ENCODE measurements around the gene TUBB3. TPM values are rescaled to one million over a fixed set of nuclear protein-coding genes. Genes with fewer than 3 reads are reported as not detected.

TUBB3 gene
- total and polyA plus RNA-seq, 2 of the 8 experiments (the other 6 are each of a cell fraction or from before 2014, with no cell fraction given): 275 to 393 TPM

DNA sequence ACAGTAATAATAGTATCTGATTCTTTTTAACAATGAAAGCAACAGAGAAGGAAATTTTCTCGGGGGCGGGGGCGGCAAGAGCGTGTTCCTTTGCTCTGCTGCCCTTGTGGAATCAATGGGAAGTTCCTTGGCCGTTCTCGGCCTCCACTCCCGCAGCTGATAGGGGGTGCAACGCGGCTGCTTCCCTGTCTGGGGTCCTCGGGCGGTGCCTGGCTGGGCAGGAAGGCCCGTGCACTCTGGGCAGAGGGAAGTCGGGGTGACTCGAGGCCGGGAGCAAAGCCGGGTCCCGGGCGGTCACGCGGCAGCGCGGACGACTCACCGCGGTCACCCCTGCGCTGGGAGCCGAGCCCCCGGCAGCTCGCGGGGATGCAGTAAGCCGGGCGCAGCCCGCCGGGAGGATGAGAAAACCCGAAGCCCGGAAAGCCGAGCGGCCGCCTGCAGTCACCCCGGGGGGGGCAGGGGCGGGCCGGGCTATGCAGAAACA lies 2.5 kb downstream of the TUBB3 start:
- CTCF ChIA-PET (ENCODE audit: partially characterized antibody): interaction anchor here (0.6 to 8.7 kb wide), 4 partner anchors 16 to 225 kb away, joined by 3 to 70 read pairs (median 6); partner anchors contain the start of gene DEF8
- no peak overlapping the region for H3K27ac ChIP-seq (ENCODE audit: low read depth, low read length)
- H3K14ac ChIP-seq (ENCODE audit: insufficient read length): no peak overlapping the region
- no peak overlapping the region for H2BK20ac ChIP-seq (ENCODE audit: low read length)
- peaks cover 22% of the 10 kb centered on the region for H3K23me2 ChIP-seq (ENCODE audit: low read depth, low read length)
- no peak overlapping the region for H3K23ac ChIP-seq (ENCODE audit: insufficient read length)
- peaks cover 0 to 6% (median 0%) of the 10 kb centered on the region in 4 experiments; a peak in 1 of 8 replicates for H3K36me3 ChIP-seq (ENCODE audit: control insufficient read depth in 2 of 4, insufficient read depth in 4 of 4, low read length in 3 of 4)
- H2BK120ac ChIP-seq (replicated peaks; ENCODE audit: low read depth, low read length): no peak overlapping the region
- FAIRE-seq (no peak), DNase-seq (ENCODE audit: low read depth in 1 of 2, low spot score in 2 of 2) (no peak)
- peak overlapping the region; percentile 77 to 82 for H3K4me2 ChIP-seq (ENCODE audit: insufficient read depth in 1 of 2, low read depth in 2 of 2, low read length in 2 of 2)
- peak overlapping the region in 1 of 4 experiments; percentile 36; a peak in 3 of 7 replicates for H3K9ac ChIP-seq (replicated peaks in 1 of 4; ENCODE audit: extremely low read depth in 1 of 4, low read depth in 3 of 4, low read length in 3 of 4)
- H2BK12ac ChIP-seq (ENCODE audit: low read depth, low read length): no peak overlapping the region
- H4K91ac ChIP-seq (replicated peaks; ENCODE audit: insufficient read length, low read length): no peak overlapping the region
- H3K4me1 ChIP-seq (replicated peaks in 1 of 4; ENCODE audit: control insufficient read depth in 3 of 4, insufficient read depth in 4 of 4, low read length in 3 of 4): peaks cover 0 to 29% (median 17%) of the 10 kb centered on the region in 4 experiments; a peak in 6 of 7 replicates
- H4K20me1 ChIP-seq (replicated peaks in 1 of 2; ENCODE audit: control insufficient read depth in 1 of 2, insufficient read depth in 2 of 2, low read length in 2 of 2): peaks cover 5 to 14% of the 10 kb centered on the region in 2 experiments
- H3K9me3 ChIP-seq (ENCODE audit: insufficient read depth in 2 of 2, low read depth in 1 of 2, low read length in 1 of 2): no peaks in the 10 kb centered on the region
- no peak overlapping the region for H2BK5ac ChIP-seq (ENCODE audit: low read depth, low read length)
- H3K4me3 ChIP-seq (ENCODE audit: extremely low read depth in 1 of 4, insufficient read depth in 2 of 4, low read depth in 3 of 4, low read length in 4 of 4): peak overlapping the region; percentile 48 to 95 (median 65)
- H3K18ac ChIP-seq (ENCODE audit: extremely low read depth, low read length): no peak overlapping the region; the same call in 1 of the 2 replicates
- no peak overlapping the region for H3K56ac ChIP-seq (replicated peaks; ENCODE audit: insufficient read length, low read depth, low read length)
- 2% methylated on average over 36 of the region's 42 CpGs; no CpG with 5 or more reads in 1 of the 2 experiments for WGBS, 2 experiments (ENCODE audit: extremely low coverage in 1 of 2, insufficient coverage in 1 of 2, insufficient read length in 1 of 2, insufficient replicate concordance in 2 of 2, low coverage in 1 of 2, low lambda C conversion rate in 2 of 2, missing lambda C conversion rate in 1 of 2)
- no peak overlapping the region for H2BK15ac ChIP-seq (ENCODE audit: low read length)
- TF ChIP-seq EP300 (IDR thresholded peaks at IDR 0.05; ENCODE audit: borderline replicate concordance in 1 of 2, low read depth in 2 of 2, low read length in 2 of 2) (no peak), SRF (IDR thresholded peaks at IDR 0.05; ENCODE audit: low read depth, low read length) (no peak), CTCF (IDR thresholded peaks at IDR 0.05; ENCODE audit: control extremely low read depth in 1 of 3, insufficient read depth in 1 of 3, low read depth in 1 of 3, low read length in 3 of 3) (peak in 1 of 3 experiments; percentile 4; a peak in 1 of 4 replicates), POU5F1 (IDR thresholded peaks at IDR 0.05; ENCODE audit: low read depth, low read length) (no peak), HDAC2 (IDR thresholded peaks at IDR 0.05; ENCODE audit: borderline replicate concordance in 1 of 2, low read depth in 2 of 2, low read length in 2 of 2) (no peak), MAFK (IDR thresholded peaks at IDR 0.05; ENCODE audit: low read depth, low read length) (no peak), CBX8 (IDR thresholded peaks at IDR 0.05; ENCODE audit: borderline replicate concordance, low read depth, low read length) (no peak)
- no peak overlapping the region for H4K8ac ChIP-seq (ENCODE audit: extremely low read depth, insufficient read depth, low read length)
- POLR2A ChIA-PET (ENCODE audit: partially characterized antibody): interaction anchor here (1.0 to 6.5 kb wide), 8 partner anchors 12 to 213 kb away, joined by 3 to 71 read pairs (median 10); partner anchors contain the start of gene DEF8
- peaks cover 6% of the 10 kb centered on the region; the same call in 1 of the 2 replicates for H3K79me1 ChIP-seq (ENCODE audit: low read depth, low read length)
- no peak overlapping the region for H3K4ac ChIP-seq (replicated peaks; ENCODE audit: insufficient read length, low read depth, low read length)
- H3K27me3 ChIP-seq (replicated peaks in 1 of 4; ENCODE audit: control insufficient read depth in 3 of 4, extremely low read depth in 1 of 4, insufficient read depth in 3 of 4, low read length in 3 of 4): peaks cover 0 to 8% (median 5%) of the 10 kb centered on the region in 4 experiments; a peak in 4 of 7 replicates
- H2AK5ac ChIP-seq (ENCODE audit: low read depth, low read length): no peak overlapping the region
- no peak overlapping the region for H4K5ac ChIP-seq (ENCODE audit: insufficient read length, low read depth, low read length)
- peaks cover 0 to 5% of the 10 kb centered on the region in 2 experiments; a peak in 2 of 4 replicates for H3K79me2 ChIP-seq (ENCODE audit: control insufficient read depth in 1 of 2, insufficient read depth in 2 of 2, low read length in 2 of 2)
- H2AFZ ChIP-seq (ENCODE audit: low read length): no peak overlapping the region
